Dermis microvascular lymphatic vessel endothelial cell (primary cell): ENCODE data around the gene CABP4. TPM values are rescaled to one million over a fixed set of nuclear protein-coding genes. Genes with fewer than 3 reads are reported as not detected.
"Not testable (repeated sequence)": the region's sequence is repeated elsewhere in the genome, so short reads cannot be mapped to it uniquely, and the experiment has no call there.

Experiments
- DNase-seq, 2 donors: peaks; one replicate each; pipeline versions ENCODE4 v3.0.0 to v3.0.0-alpha.2; 2010; ENCODE audit warnings: low read depth in 2 of 2
- total RNA-seq: library from RNA; depleted of rRNA; stranded (reverse); fragments of >200 nt; gene quantifications from 2 replicates; pipeline ENCODE4 v1.2.1, GENCODE V29; 2014

The CABP4 gene
- total RNA-seq, 1 donor from 2014 or later = 1.5 TPM

GRCh38 chr11:67453816-67454732, 1.1 kb upstream of the CABP4 start:
- no peak for DNase-seq

GRCh38 chr11:67456068-67456705, 1.0 kb downstream of the CABP4 start:
- no peak for DNase-seq

- DNase-seq = no peak
Measured at GRCh38 chr11:67457453-67457852, 2.3 kb downstream of the CABP4 start.

DNA sequence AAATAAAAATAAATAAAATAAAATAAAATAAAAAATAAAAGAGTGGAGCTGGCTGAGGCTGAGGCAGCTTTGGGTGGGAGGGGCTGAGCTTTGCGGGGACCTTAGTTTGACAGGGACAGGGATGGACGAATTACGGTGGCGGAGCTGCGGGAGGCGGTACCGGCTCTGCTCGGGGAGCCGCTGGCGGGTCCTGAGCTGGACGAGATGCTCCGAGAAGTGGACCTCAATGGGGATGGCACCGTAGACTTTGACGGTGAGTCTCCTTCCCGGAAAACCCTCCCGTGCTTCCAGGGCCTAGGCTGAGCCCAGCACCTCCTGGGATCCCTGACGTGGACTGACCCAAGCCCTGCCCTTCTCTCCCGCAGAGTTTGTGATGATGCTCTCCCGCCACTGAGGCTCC, 3.1 kb downstream of the CABP4 start:
- DNase-seq = no peak

DNA sequence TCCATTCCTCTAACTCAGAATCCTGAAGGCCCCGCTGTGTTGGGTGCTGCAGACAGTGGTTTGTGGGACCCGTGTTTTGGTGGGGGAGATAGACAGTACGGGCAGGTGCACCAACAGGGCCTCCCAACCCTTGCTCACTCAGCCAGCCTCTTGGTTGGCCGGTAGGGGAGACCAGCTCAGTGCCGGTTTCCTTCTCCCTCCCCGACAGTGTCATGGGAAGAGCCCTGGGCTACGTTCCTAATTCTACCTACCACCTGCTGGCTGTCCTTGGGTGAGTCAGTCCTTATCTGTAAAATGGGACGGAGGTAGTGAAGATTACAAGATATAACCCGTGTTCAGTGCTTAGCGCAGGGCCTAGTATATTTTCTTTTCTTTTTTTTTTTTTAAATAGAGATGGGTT, 8.0 kb downstream of the CABP4 start:
- no peak for DNase-seq

DNA sequence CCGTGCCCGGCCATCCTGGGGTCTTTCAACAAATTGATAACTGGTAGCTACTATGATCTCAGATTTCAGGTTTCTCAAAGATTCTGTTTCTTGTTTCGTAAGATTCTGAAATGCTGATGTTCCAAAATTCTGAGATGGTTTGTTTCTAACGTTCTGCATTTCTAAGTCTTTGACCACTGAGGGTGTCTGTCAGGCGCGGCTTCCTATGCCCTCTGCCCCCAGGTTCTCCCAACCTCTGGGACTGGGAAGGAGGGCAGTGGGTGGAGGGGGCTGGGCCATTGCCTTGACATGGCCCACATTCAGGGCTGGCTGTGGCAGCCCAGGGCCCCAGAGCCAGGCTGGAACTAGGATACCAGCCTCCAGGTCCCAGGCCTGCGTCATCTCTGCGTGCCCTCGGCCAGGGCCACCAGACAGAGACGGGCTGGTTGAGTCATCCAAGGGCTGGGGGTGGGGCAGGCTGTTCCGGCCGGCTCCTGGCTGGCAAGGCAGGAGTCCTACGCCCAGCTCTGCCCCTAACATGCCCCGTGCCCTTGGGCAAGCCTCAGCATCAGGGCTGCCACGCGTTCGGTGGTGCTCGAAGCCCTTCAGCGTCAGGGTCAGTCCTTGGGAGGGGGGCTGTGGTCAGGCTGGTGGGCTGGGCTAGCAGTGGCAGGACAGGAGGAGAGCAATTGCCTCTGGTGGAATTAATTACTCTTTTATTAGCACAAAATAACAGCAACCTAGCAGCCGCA, 8.7 kb downstream of the CABP4 start:
- DNase-seq = peak; percentile 37 to 72

DNA sequence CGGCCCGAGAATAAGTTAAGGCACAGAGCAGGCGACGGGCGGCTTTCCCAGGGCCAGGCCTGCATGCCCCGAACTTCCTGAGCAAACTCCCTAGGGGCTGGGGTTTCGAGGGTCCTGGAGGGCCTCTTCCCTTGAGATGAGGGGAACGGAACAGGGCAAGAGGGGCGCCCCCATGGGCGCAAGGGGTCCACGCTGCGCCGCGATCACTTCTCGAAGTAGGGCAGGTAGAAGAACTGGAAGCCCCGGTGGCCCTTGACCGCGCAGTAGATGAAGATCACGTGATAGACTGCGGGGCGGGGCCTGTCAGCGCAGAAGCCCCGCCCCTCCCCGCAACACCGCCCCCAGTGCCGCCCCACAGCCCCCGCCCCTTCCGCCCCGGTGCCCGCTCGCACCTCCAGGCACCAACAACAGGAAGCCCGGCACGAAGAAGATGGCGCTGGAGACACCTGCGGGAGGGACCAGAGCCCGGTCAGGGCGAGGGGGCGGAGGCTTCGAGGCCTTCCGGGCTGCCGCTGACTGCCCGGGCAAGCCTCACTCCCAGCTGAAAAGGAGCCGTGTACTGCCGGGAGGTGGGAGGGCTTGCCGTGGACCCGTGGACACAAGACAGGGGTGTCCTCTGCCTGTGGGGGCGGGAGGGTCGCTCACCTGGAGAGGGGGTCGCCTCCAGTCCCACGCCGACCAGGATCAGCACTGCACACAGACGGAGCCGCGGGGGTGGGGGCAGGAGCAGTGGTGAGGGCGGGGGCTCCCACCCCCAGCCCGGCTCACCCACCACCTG, 9.4 kb downstream of the CABP4 start:
- DNase-seq = peak; percentile 55 to 86

- no peak for DNase-seq
Measured at GRCh38 chr11:67465189-67465510, 10.0 kb downstream of the CABP4 start.

- DNase-seq = not testable (repeated sequence)
Measured at GRCh38 chr11:67465530-67465929, 10.4 kb downstream of the CABP4 start.

DNA sequence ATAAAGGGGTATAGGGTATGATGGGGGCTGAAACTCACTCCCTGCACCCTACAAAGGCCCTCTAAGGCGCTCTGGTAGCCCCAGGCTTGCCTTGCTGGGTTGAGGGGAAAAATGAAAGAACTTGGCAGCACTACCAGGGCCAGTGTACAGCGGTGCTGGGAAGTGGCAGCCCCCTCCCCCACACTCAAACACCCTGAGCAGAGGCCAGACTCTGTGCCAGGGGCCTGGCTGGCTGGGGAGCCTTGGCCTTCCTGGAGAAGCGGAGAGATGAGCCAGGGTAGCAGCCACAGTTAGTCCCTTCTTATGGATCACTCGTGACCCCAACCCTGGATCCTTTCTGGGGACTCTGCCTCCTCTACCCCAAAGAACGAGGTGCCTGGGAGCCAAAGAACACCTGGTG, 11.2 kb downstream of the CABP4 start:
- DNase-seq = no peak

- DNase-seq = no peak
Measured at GRCh38 chr11:67466962-67467771, 12.0 kb downstream of the CABP4 start.

GRCh38 chr11:67468056-67468455, 12.9 kb downstream of the CABP4 start:
- DNase-seq = no peak

DNA sequence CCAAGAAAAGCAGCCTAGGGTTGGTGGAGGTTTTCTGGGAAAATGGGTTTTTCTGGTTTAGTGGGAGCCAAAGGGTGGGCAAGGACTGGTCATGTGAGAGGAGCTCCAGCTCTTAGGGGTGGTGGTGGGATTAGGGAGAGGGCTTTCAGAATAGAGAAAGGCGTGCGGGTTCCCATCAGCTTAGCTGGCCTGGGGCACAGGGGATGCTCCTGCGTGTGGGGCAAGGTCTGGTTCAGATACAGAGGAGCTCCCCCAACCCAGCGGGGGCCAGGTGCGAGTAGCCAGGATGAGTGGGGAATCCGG, 13.3 kb downstream of the CABP4 start:
- DNase-seq = no peak

- DNase-seq = peak; percentile 84 to 95
Measured at GRCh38 chr11:67468759-67469507, 13.8 kb downstream of the CABP4 start, which contains the start of gene TMEM134. TSS of gene TMEM134 (minus strand) at chr11:67469251. CDS start at chr11:67469192, 59 bp downstream.

- no peak for DNase-seq
Measured at GRCh38 chr11:67469508-67469811, 14.3 kb downstream of the CABP4 start.

DNA sequence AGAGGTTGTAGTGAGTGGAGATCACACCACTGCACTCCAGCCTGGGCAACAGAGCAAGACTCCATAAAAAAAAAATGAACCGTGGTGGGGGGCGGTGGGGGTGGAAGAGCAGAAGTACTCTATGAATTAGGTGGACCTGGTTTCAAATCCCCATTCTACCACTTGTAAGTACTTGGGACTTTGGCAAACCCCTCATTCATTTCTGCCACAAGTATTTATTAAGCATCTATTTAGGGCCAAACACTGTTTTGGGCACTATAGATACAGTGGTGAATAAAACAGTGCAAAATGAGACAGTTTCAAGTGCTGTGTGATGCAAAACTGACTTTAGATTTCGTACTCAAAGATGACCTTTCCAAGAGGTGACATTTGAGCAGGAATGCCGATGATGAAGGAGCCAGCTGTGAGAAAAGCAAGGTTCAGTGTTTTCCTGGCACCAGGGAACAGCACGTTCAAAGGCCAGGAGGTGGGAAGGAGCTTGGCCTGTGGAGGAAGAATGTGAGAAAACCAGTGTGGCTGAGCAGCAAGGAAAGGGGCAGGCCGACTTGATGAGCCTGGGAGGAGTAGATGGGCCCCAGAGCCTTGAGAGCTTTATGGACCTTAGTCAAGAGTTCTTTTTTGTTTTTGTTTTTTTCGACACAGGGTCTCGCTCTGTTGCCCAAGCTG, 15.3 kb downstream of the CABP4 start:
- DNase-seq = no peak

- DNase-seq = no peak
Measured at GRCh38 chr11:67472882-67473281, 17.7 kb downstream of the CABP4 start.

GRCh38 chr11:67476692-67477091, 21.5 kb downstream of the CABP4 start:
- not testable (repeated sequence) for DNase-seq

DNA sequence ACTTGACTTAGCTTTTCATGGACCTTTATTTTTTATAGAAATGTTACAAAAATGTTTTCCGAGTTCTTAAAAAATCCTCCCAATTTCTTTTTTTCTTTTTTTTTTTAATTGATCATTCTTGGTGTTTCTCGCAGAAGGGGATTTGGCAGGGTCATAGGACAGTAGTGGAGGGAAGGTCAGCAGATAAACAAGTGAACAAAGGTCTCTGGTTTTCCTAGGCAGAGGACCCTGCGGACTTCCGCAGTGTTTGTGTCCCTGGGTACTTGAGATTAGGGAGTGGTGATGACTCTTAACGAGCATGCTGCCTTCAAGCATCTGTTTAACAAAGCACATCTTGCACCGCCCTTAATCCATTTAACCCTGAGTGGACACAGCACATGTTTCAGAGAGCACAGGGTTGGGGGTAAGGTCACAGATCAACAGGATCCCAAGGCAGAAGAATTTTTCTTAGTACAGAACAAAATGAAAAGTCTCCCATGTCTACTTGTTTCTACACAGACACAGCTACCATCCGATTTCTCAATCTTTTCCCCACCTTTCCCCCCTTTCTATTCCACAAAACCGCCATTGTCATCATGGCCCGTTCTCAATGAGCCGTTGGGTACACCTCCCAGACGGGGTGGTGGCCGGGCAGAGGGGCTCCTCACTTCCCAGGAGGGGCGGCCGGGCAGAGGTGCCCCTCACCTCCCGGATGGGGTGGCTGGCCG, 22.3 kb downstream of the CABP4 start:
- not testable (repeated sequence) for DNase-seq
